ENCODE measurements around the gene RAB30. TPM values are rescaled to one million over a fixed set of nuclear protein-coding genes. Genes with fewer than 3 reads are reported as not detected.

RAB30 gene
- total and polyA plus RNA-seq, 2 donors (not counting 3 experiments of a cell fraction or from before 2014, with no cell fraction given), result 4.1 to 14.6 TPM

GRCh38 chr11:83031127-83031526 lies 40.6 kb downstream of the RAB30 start:
- intact Hi-C loops (cut with micrococcal nuclease), result no loop called here
- H2AFZ ChIP-seq (ENCODE audit: low read depth, low read length), result no peak overlapping the region
- no peaks in the 10 kb centered on the region for H3K27me3 ChIP-seq (ENCODE audit: control insufficient read depth in 2 of 2, insufficient read depth in 2 of 2, low read length in 2 of 2)
- dilution Hi-C loops (cut with MboI; ENCODE audit: extremely low pct_ligation_motif_present, low sequenced_read_pairs), result no loop called here
- no peaks in the 10 kb centered on the region for H3K36me3 ChIP-seq (ENCODE audit: control insufficient read depth in 2 of 2, extremely low read depth in 1 of 2, insufficient read depth in 2 of 2, low read length in 2 of 2)
- H3K79me2 ChIP-seq (ENCODE audit: control insufficient read depth, insufficient read depth, low read length), result no peaks in the 10 kb centered on the region
- FAIRE-seq (no peak), DNase-seq (ENCODE audit: low read depth, low spot score) (no peak)
- H3K4me2 ChIP-seq (ENCODE audit: insufficient read depth, low read length), result no peak overlapping the region
- BruUV-seq (replicated peaks), result no TSS peak
- H4K20me1 ChIP-seq (replicated peaks; ENCODE audit: control insufficient read depth, extremely low read depth, insufficient read depth, low read length), result no peaks in the 10 kb centered on the region
- TF ChIP-seq EZH2 (IDR thresholded peaks at IDR 0.05; ENCODE audit: borderline replicate concordance, low read depth, low read length, severe bottlenecking) (no peak), MAX (IDR thresholded peaks at IDR 0.05; ENCODE audit: insufficient read depth, insufficient read length) (no peak), POLR2AphosphoS5 (IDR thresholded peaks at IDR 0.05; ENCODE audit: insufficient read depth, low read depth, low read length) (no peak), GATA2 (IDR thresholded peaks at IDR 0.05; ENCODE audit: insufficient read depth, insufficient read length, low read depth, low read length) (no peak), JUN (IDR thresholded peaks at IDR 0.05; ENCODE audit: borderline replicate concordance, insufficient read depth, insufficient read length, low read depth) (no peak), FOS (IDR thresholded peaks at IDR 0.05; ENCODE audit: borderline replicate concordance, insufficient read depth, low read length) (no peak), POLR2A (IDR thresholded peaks at IDR 0.05; ENCODE audit: low read depth, low read length) (no peak), CTCF (IDR thresholded peaks at IDR 0.05; ENCODE audit: extremely low read depth in 1 of 2, insufficient read depth in 1 of 2, low read depth in 1 of 2, low read length in 2 of 2) (no peak), MYC (IDR thresholded peaks at IDR 0.05; ENCODE audit: low read depth, low read length) (no peak)
- ChIA-PET CTCF (no interaction called here), POLR2A (no interaction called here)
- H3K9ac ChIP-seq (replicated peaks; ENCODE audit: extremely low read depth, insufficient read depth, low read length), result no peak overlapping the region
- H3K27ac ChIP-seq (ENCODE audit: insufficient read depth, low read depth, low read length), result no peak overlapping the region
- H3K9me1 ChIP-seq (replicated peaks; ENCODE audit: control insufficient read depth, extremely low read depth, insufficient read depth, low read length), result no peaks in the 10 kb centered on the region
- H3K9me3 ChIP-seq (replicated peaks; ENCODE audit: control insufficient read depth, insufficient read depth, low read length), result no peaks in the 10 kb centered on the region
- H3K4me1 ChIP-seq (ENCODE audit: control insufficient read depth, extremely low read depth, insufficient read depth, low read length), result peaks cover 11% of the 10 kb centered on the region
- no peak overlapping the region for H3K4me3 ChIP-seq (replicated peaks in 1 of 3; ENCODE audit: insufficient read depth in 1 of 3, low read depth in 1 of 3, low read length in 3 of 3)
